ENCODE results near the gene GALNT10. TPM values are rescaled to one million over a fixed set of nuclear protein-coding genes. Genes with fewer than 3 reads are reported as not detected.

The GALNT10 gene
- polyA plus RNA-seq, 1 donor (not counting 4 experiments of a cell fraction or from before 2014, with no cell fraction given), result 17.9 TPM

GRCh38 chr5:154268073-154268472, 77.5 kb downstream of the GALNT10 start:
- dilution Hi-C loops (cut with MboI; ENCODE audit: extremely low pct_ligation_motif_present, low sequenced_read_pairs), result no loop called here
- H4K20me1 ChIP-seq (ENCODE audit: control insufficient read depth, extremely low read depth, insufficient read depth, low read length), result no peaks in the 10 kb centered on the region
- H3K36me3 ChIP-seq (ENCODE audit: control insufficient read depth in 2 of 2, extremely low read depth in 1 of 2, insufficient read depth in 2 of 2, low read length in 2 of 2), result no peaks in the 10 kb centered on the region
- H3K4me2 ChIP-seq (ENCODE audit: control insufficient read depth, extremely low read depth, insufficient read depth, low read depth, low read length), result no peak overlapping the region
- H3K27me3 ChIP-seq (ENCODE audit: control insufficient read depth, extremely low read depth, insufficient read depth, low read length), result no peaks in the 10 kb centered on the region
- no peak for TF ChIP-seq CTCF (optimal IDR thresholded peaks at IDR 0.05 in 1 of 3, IDR thresholded peaks at IDR 0.05 in 1 of 3, conservative IDR thresholded peaks at IDR 0.05 in 1 of 3; ENCODE audit: extremely low read depth in 1 of 3, insufficient read depth in 2 of 3, low read length in 3 of 3)
- FAIRE-seq, result no peak
- no peaks in the 10 kb centered on the region for H3K9me1 ChIP-seq (ENCODE audit: control insufficient read depth, extremely low read depth, insufficient read depth, low read length)
- H3K79me2 ChIP-seq (ENCODE audit: control insufficient read depth, insufficient read depth, low read length), result no peaks in the 10 kb centered on the region
- no peak overlapping the region for H3K4me3 ChIP-seq (ENCODE audit: control insufficient read depth in 2 of 3, extremely low read depth in 1 of 3, insufficient read depth in 2 of 3, low read depth in 1 of 3, low read length in 3 of 3)
- H3K9ac ChIP-seq (ENCODE audit: control insufficient read depth, extremely low read depth, insufficient read depth, low read length), result no peak overlapping the region
- no peaks in the 10 kb centered on the region for H3K9me3 ChIP-seq (ENCODE audit: control insufficient read depth, low read depth, low read length)
- H2AFZ ChIP-seq (ENCODE audit: control insufficient read depth, low read length), result no peak overlapping the region
- DNase-seq (ENCODE audit: low read depth, low spot score), result no peak
- no peaks in the 10 kb centered on the region for H3K4me1 ChIP-seq (ENCODE audit: control insufficient read depth, extremely low read depth, insufficient read depth, low read length)
- H3K27ac ChIP-seq (ENCODE audit: control insufficient read depth, insufficient read depth, low read length), result no peak overlapping the region

DNA sequence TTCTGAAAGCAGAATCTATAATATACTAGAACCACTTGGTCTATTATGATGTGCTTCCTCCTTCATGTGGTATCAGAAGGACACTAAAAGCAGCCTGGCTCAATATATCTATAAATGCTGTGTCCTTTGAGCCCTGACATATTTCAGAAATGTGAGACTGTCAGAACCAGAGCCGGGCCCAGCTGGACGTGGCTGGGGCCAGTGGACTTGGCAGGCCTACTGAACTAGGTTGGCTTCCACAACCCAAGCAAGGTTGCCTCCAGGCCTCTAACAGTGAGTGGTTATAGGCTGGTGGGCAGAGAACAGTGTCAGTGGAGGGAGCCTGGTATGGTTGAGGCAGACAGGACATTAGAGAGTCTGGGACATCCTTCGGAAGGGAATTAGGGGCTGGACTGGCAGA, 78.9 kb downstream of the GALNT10 start:
- no peak for DNase-seq (ENCODE audit: low read depth, low spot score)
- Histone ChIP-seq H3K27ac (ENCODE audit: control insufficient read depth, insufficient read depth, low read length) (no peak overlapping the region), H4K20me1 (ENCODE audit: control insufficient read depth, extremely low read depth, insufficient read depth, low read length) (no peaks in the 10 kb centered on the region), H2AFZ (ENCODE audit: control insufficient read depth, low read length) (no peak overlapping the region), H3K9me3 (ENCODE audit: control insufficient read depth, low read depth, low read length) (no peaks in the 10 kb centered on the region), H3K4me1 (ENCODE audit: control insufficient read depth, extremely low read depth, insufficient read depth, low read length) (no peaks in the 10 kb centered on the region), H3K4me3 (ENCODE audit: control insufficient read depth in 2 of 3, extremely low read depth in 1 of 3, insufficient read depth in 2 of 3, low read depth in 1 of 3, low read length in 3 of 3) (no peak overlapping the region), H3K79me2 (ENCODE audit: control insufficient read depth, insufficient read depth, low read length) (no peaks in the 10 kb centered on the region), H3K36me3 (ENCODE audit: control insufficient read depth in 2 of 2, extremely low read depth in 1 of 2, insufficient read depth in 2 of 2, low read length in 2 of 2) (no peaks in the 10 kb centered on the region), H3K4me2 (ENCODE audit: control insufficient read depth, extremely low read depth, insufficient read depth, low read depth, low read length) (no peak overlapping the region), H3K9me1 (ENCODE audit: control insufficient read depth, extremely low read depth, insufficient read depth, low read length) (no peaks in the 10 kb centered on the region), H3K9ac (ENCODE audit: control insufficient read depth, extremely low read depth, insufficient read depth, low read length) (no peak overlapping the region), H3K27me3 (ENCODE audit: control insufficient read depth, extremely low read depth, insufficient read depth, low read length) (no peaks in the 10 kb centered on the region)
- no peak for TF ChIP-seq CTCF (optimal IDR thresholded peaks at IDR 0.05 in 1 of 3, IDR thresholded peaks at IDR 0.05 in 1 of 3, conservative IDR thresholded peaks at IDR 0.05 in 1 of 3; ENCODE audit: extremely low read depth in 1 of 3, insufficient read depth in 2 of 3, low read length in 3 of 3)
- TF ChIP-seq EZH2 (IDR thresholded peaks at IDR 0.05; ENCODE audit: low read length), result no peak
- dilution Hi-C loops (cut with MboI; ENCODE audit: extremely low pct_ligation_motif_present, low sequenced_read_pairs), result no loop called here
- no peak for FAIRE-seq

Data from keratinocyte (primary cell).